ENCODE results near the gene COPB2.

Gene COPB2

GRCh38 chr3:139357899-139358298 lies 31.5 kb downstream of the COPB2 start:
- ATAC-seq (ENCODE audit: insufficient read depth, low read depth) = no peak
- peaks cover 2% of the 10 kb centered on the region; the same call in 1 of the 2 replicates for H3K79me2 ChIP-seq (ENCODE audit: insufficient read depth, low read length)
- TF ChIP-seq EZH2 (IDR thresholded peaks at IDR 0.05; ENCODE audit: borderline replicate concordance, low read depth, low read length, severe bottlenecking) = no peak
- no peak for TF ChIP-seq CTCF (IDR thresholded peaks at IDR 0.05; ENCODE audit: borderline replicate concordance, extremely low read depth, low read length, poor library complexity, severe bottlenecking)

GRCh38 chr3:139355891-139356290 lies 33.6 kb downstream of the COPB2 start:
- no peak for ATAC-seq (ENCODE audit: insufficient read depth, low read depth)
- Histone ChIP-seq H3K36me3 (ENCODE audit: insufficient read depth, low read length) (peaks cover 95% of the 10 kb centered on the region), H3K9me3 (ENCODE audit: insufficient read depth, low read length, severe bottlenecking) (no peaks in the 10 kb centered on the region)

More at GRCh38 chr3:139357899-139358298, 31.5 kb downstream of the COPB2 start:
- no peaks in the 10 kb centered on the region for H3K9me3 ChIP-seq (ENCODE audit: insufficient read depth, low read length, severe bottlenecking)
- H3K4me2 ChIP-seq (ENCODE audit: insufficient read depth, low read length) = no peak overlapping the region
- H4K20me1 ChIP-seq (ENCODE audit: insufficient read depth, low read length) = no peaks in the 10 kb centered on the region
- H3K4me3 ChIP-seq (ENCODE audit: low read depth in 1 of 2, low read length in 2 of 2) = no peak overlapping the region
- H2AFZ ChIP-seq (ENCODE audit: low read depth, low read length) = no peak overlapping the region
- H3K36me3 ChIP-seq (ENCODE audit: insufficient read depth, low read length) = peaks cover 95% of the 10 kb centered on the region
- H3K27me3 ChIP-seq (ENCODE audit: insufficient read depth, low read length, poor library complexity) = no peaks in the 10 kb centered on the region
- H3K4me1 ChIP-seq (ENCODE audit: insufficient read depth, low read length) = no peaks in the 10 kb centered on the region
- no peak for DNase-seq
- H3K9ac ChIP-seq (ENCODE audit: low read depth, low read length) = no peak overlapping the region
- H3K27ac ChIP-seq (ENCODE audit: low read length) = no peak overlapping the region

GRCh38 chr3:139355476-139355875 lies 34.0 kb downstream of the COPB2 start:
- no peak overlapping the region for H3K4me2 ChIP-seq (ENCODE audit: insufficient read depth, low read length)
- H3K4me1 ChIP-seq (ENCODE audit: insufficient read depth, low read length) = no peaks in the 10 kb centered on the region
- peaks cover 95% of the 10 kb centered on the region for H3K36me3 ChIP-seq (ENCODE audit: insufficient read depth, low read length)
- H3K27me3 ChIP-seq (ENCODE audit: insufficient read depth, low read length, poor library complexity) = no peaks in the 10 kb centered on the region
- H3K9ac ChIP-seq (ENCODE audit: low read depth, low read length) = no peak overlapping the region
- H3K79me2 ChIP-seq (ENCODE audit: insufficient read depth, low read length) = peaks cover 2% of the 10 kb centered on the region; the same call in 1 of the 2 replicates
- no peak overlapping the region for H2AFZ ChIP-seq (ENCODE audit: low read depth, low read length)
- no peaks in the 10 kb centered on the region for H4K20me1 ChIP-seq (ENCODE audit: insufficient read depth, low read length)
- TF ChIP-seq EZH2 (IDR thresholded peaks at IDR 0.05; ENCODE audit: borderline replicate concordance, low read depth, low read length, severe bottlenecking) = no peak
- no peak for TF ChIP-seq CTCF (IDR thresholded peaks at IDR 0.05; ENCODE audit: borderline replicate concordance, extremely low read depth, low read length, poor library complexity, severe bottlenecking)
- H3K4me3 ChIP-seq (ENCODE audit: low read depth in 1 of 2, low read length in 2 of 2) = no peak overlapping the region
- H3K27ac ChIP-seq (ENCODE audit: low read length) = no peak overlapping the region
- no peaks in the 10 kb centered on the region for H3K9me3 ChIP-seq (ENCODE audit: insufficient read depth, low read length, severe bottlenecking)
- ATAC-seq (ENCODE audit: insufficient read depth, low read depth) (no peak), DNase-seq (no peak)

More at GRCh38 chr3:139355891-139356290, 33.6 kb downstream of the COPB2 start:
- H4K20me1 ChIP-seq (ENCODE audit: insufficient read depth, low read length) = no peaks in the 10 kb centered on the region
- TF ChIP-seq CTCF (IDR thresholded peaks at IDR 0.05; ENCODE audit: borderline replicate concordance, extremely low read depth, low read length, poor library complexity, severe bottlenecking) (no peak), EZH2 (IDR thresholded peaks at IDR 0.05; ENCODE audit: borderline replicate concordance, low read depth, low read length, severe bottlenecking) (no peak)
- H3K27me3 ChIP-seq (ENCODE audit: insufficient read depth, low read length, poor library complexity) = no peaks in the 10 kb centered on the region
- no peak for DNase-seq
- H3K4me3 ChIP-seq (ENCODE audit: low read depth in 1 of 2, low read length in 2 of 2) = no peak overlapping the region
- peaks cover 2% of the 10 kb centered on the region; the same call in 1 of the 2 replicates for H3K79me2 ChIP-seq (ENCODE audit: insufficient read depth, low read length)
- H3K9ac ChIP-seq (ENCODE audit: low read depth, low read length) = no peak overlapping the region
- no peak overlapping the region for H2AFZ ChIP-seq (ENCODE audit: low read depth, low read length)
- H3K4me1 ChIP-seq (ENCODE audit: insufficient read depth, low read length) = no peaks in the 10 kb centered on the region
- no peak overlapping the region for H3K4me2 ChIP-seq (ENCODE audit: insufficient read depth, low read length)
- H3K27ac ChIP-seq (ENCODE audit: low read length) = no peak overlapping the region

GRCh38 chr3:139354661-139355060 lies 34.8 kb downstream of the COPB2 start:
- H3K27ac ChIP-seq (ENCODE audit: low read length) = no peak overlapping the region
- peaks cover 2% of the 10 kb centered on the region; the same call in 1 of the 2 replicates for H3K79me2 ChIP-seq (ENCODE audit: insufficient read depth, low read length)
- no peaks in the 10 kb centered on the region for H3K27me3 ChIP-seq (ENCODE audit: insufficient read depth, low read length, poor library complexity)
- no peak overlapping the region for H3K4me2 ChIP-seq (ENCODE audit: insufficient read depth, low read length)
- H3K36me3 ChIP-seq (ENCODE audit: insufficient read depth, low read length) = peaks cover 93% of the 10 kb centered on the region
- no peaks in the 10 kb centered on the region for H3K4me1 ChIP-seq (ENCODE audit: insufficient read depth, low read length)
- TF ChIP-seq EZH2 (IDR thresholded peaks at IDR 0.05; ENCODE audit: borderline replicate concordance, low read depth, low read length, severe bottlenecking) (no peak), CTCF (IDR thresholded peaks at IDR 0.05; ENCODE audit: borderline replicate concordance, extremely low read depth, low read length, poor library complexity, severe bottlenecking) (no peak)
- H2AFZ ChIP-seq (ENCODE audit: low read depth, low read length) = no peak overlapping the region
- no peak overlapping the region for H3K4me3 ChIP-seq (ENCODE audit: low read depth in 1 of 2, low read length in 2 of 2)
- DNase-seq = no peak
- no peaks in the 10 kb centered on the region for H4K20me1 ChIP-seq (ENCODE audit: insufficient read depth, low read length)
- no peaks in the 10 kb centered on the region for H3K9me3 ChIP-seq (ENCODE audit: insufficient read depth, low read length, severe bottlenecking)
- no peak overlapping the region for H3K9ac ChIP-seq (ENCODE audit: low read depth, low read length)
- no peak for ATAC-seq (ENCODE audit: insufficient read depth, low read depth)

Data from DND-41 (cell line).